PFSK-1 (cell line): Measurements from ENCODE around the gene TPGS1. TPM values are rescaled to one million over a fixed set of nuclear protein-coding genes. Genes with fewer than 3 reads are reported as not detected.
A peak's percentile ranks its signal among the peaks of the same experiment; 100 is the strongest.

Source experiments
- FOXP2 ChIP-seq: optimal IDR thresholded peaks from 2 replicates; pipeline ENCODE3; 2011; ENCODE audit warnings: borderline replicate concordance, control low read depth, inconsistent platforms; ENCODE audit not compliant: insufficient read depth; ENCODE audit errors: extremely low read length, extremely low read depth
- POLR2AphosphoS5 ChIP-seq: IDR thresholded peaks from 2 replicates; pipeline ENCODE4 v1.6.1; 2012; ENCODE audit warnings: low read depth, mild to moderate bottlenecking, control low read depth, low read length, moderate library complexity
- SIN3A ChIP-seq: IDR thresholded peaks from 2 replicates; pipeline ENCODE4 v1.6.1; 2012; ENCODE audit warnings: mild to moderate bottlenecking, low read length, moderate library complexity, borderline replicate concordance; ENCODE audit not compliant: insufficient read depth
- TAF1 ChIP-seq: IDR thresholded peaks from 2 replicates; pipeline ENCODE4 v1.6.1; 2012; ENCODE audit warnings: low read length, control low read depth, borderline replicate concordance; ENCODE audit not compliant: insufficient read depth
- polyA plus RNA-seq: library from polyadenylated mRNA; unstranded; fragments of >200 nt; gene quantifications from one replicate; pipeline ENCODE4 v1.2.1, GENCODE V29; 2012; ENCODE audit warnings: low read depth, missing spikeins; ENCODE audit not compliant: insufficient read length
- TF ChIP-seq, protein P1 (sequence below), 2 experiments: IDR thresholded peaks; 2 replicates each; pipeline versions ENCODE4 v1.6.1 to v1.8.0; 2011 to 2012; ENCODE audit warnings: low read depth in 2 of 2, low read length in 2 of 2, control low read depth in 1 of 2, inconsistent platforms in 1 of 2, mild to moderate bottlenecking in 1 of 2, moderate library complexity in 1 of 2; ENCODE audit not compliant: insufficient read depth in 1 of 2

Gene TPGS1
- polyA plus RNA-seq: 45.6 TPM

DNA sequence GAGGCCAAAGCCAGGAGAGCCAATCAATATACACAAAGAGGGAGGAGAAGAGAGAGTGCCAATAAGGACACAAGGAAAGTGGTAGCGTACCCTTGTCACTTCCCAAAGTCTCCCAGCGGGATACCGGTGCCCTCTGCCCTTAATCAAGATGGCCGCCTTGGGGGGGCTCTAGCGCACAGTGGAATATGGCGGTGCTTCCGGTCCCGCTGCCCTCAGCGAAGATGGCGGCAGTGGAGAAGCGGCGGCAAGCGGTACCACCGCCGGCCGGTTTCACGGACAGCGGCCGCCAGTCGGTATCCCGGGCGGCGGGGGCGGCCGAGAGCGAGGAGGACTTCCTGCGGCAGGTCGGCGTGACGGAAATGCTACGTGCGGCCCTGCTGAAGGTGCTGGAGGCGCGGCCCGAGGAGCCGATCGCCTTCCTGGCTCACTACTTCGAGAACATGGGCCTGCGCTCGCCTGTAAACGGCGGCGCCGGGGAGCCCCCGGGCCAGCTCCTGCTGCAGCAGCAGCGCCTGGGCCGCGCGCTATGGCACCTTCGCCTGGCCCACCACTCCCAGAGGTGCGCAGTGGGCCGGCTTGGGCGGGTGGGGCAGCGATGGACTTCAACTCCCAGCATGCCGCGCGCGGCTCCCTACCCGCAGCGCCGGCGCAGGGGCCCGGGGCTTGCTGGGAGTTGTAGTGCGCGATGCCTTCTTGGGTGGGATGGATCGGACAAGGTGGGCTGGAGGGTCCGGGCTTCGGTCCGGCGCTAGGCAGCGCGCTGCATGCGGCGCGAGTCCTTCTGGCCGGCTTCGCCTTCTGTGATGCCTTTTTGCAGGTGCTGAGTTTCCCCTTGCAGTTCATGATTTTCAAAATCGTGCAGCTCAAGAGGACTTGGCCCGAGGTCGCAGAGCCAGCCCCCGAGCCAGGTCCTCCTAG, at the start of gene TPGS1:
TPGS1 (plus strand) TSS at position 212 of the 918 bp plus-strand sequence; CDS start at position 222, 10 bp downstream.
- peak; percentile 26 for TF ChIP-seq POLR2AphosphoS5
- TF ChIP-seq TAF1: peak; percentile 92; the same call in 1 of the 2 replicates
- TF ChIP-seq, protein P1, sequence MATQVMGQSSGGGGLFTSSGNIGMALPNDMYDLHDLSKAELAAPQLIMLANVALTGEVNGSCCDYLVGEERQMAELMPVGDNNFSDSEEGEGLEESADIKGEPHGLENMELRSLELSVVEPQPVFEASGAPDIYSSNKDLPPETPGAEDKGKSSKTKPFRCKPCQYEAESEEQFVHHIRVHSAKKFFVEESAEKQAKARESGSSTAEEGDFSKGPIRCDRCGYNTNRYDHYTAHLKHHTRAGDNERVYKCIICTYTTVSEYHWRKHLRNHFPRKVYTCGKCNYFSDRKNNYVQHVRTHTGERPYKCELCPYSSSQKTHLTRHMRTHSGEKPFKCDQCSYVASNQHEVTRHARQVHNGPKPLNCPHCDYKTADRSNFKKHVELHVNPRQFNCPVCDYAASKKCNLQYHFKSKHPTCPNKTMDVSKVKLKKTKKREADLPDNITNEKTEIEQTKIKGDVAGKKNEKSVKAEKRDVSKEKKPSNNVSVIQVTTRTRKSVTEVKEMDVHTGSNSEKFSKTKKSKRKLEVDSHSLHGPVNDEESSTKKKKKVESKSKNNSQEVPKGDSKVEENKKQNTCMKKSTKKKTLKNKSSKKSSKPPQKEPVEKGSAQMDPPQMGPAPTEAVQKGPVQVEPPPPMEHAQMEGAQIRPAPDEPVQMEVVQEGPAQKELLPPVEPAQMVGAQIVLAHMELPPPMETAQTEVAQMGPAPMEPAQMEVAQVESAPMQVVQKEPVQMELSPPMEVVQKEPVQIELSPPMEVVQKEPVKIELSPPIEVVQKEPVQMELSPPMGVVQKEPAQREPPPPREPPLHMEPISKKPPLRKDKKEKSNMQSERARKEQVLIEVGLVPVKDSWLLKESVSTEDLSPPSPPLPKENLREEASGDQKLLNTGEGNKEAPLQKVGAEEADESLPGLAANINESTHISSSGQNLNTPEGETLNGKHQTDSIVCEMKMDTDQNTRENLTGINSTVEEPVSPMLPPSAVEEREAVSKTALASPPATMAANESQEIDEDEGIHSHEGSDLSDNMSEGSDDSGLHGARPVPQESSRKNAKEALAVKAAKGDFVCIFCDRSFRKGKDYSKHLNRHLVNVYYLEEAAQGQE (IDR thresholded peaks at IDR 0.05; ENCODE audit: insufficient read depth in 1 of 2, low read depth in 2 of 2, low read length in 2 of 2): 0 out of 4 replicates have a peak, but pooled peaks of 1 of the 2 experiments have one; percentile 54
- peak; percentile 52 for TF ChIP-seq FOXP2
- TF ChIP-seq SIN3A: no peak

DNA sequence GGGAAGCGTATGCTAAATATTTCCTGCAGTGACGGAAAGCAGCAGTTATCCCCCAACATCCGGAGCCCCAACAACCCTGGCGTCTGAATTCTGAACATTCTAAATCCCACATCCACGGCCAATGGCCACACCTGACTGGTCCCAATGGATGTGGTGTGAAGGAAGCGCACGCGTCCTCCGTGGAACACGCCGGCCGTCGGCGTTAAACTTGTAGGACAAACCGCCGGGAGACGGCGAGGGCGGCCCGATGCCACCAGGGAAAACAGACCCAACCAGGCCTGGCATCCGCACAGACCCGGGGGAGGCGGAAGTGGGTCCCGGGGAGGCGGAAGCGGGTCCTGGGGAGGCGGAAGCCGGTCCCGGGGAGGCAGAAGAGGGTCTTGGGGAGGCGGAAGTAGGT, 49.7 kb upstream of the TPGS1 start:
- TF ChIP-seq POLR2AphosphoS5 (no peak), SIN3A (no peak), FOXP2 (no peak), TAF1 (no peak)
- TF ChIP-seq, protein P1 (IDR thresholded peaks at IDR 0.05; ENCODE audit: insufficient read depth in 1 of 2, low read depth in 2 of 2, low read length in 2 of 2): no peak

- TF ChIP-seq, protein P1 (IDR thresholded peaks at IDR 0.05; ENCODE audit: insufficient read depth in 1 of 2, low read depth in 2 of 2, low read length in 2 of 2): no peak
- TF ChIP-seq SIN3A: no peak
- no peak for TF ChIP-seq FOXP2
- no peak for TF ChIP-seq POLR2AphosphoS5
- TF ChIP-seq TAF1: no peak
Measured at GRCh38 chr19:458091-459042, 48.9 kb upstream of the TPGS1 start.

DNA sequence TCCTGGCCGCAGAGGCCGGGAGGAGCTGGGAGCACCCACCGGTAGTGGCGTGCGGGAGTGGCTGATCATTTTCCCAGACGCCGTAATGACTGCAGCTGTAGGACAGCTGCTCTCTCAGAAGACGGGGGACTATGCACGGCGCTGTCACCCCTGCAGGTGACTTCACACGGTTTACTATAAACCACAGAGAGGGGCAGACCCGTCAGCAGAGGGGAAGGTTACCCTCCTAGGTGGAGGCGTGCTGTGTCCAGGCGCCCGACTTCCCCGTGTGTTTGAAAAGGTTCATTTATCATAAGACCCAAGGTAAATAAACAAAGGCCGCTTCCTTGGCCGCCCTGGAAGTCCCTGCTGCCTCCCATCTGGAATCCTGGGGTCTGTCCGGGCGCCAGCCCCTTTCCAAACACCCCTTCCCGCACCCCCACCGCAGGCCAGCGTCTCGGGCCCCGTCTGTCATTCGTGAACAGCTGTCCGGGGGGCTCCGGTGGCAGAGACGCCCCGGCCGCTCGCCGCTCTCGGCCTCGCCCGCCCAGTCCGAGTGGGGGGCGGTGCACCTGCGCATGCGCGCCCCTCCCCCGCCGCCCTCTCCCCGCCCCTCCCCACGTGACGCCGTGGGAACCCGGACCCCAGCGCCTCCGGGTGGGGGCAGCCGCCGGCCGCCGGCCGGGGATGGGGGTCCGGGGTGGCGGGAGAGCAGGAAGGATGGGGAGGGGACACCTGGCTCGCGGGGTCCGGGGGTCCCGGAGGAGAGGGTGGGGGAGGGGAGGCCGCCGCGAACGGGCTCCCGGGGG, 47.4 kb upstream of the TPGS1 start:
- TF ChIP-seq SIN3A: no peak
- TF ChIP-seq FOXP2: peak; percentile 67
- TF ChIP-seq, protein P1 (IDR thresholded peaks at IDR 0.05; ENCODE audit: insufficient read depth in 1 of 2, low read depth in 2 of 2, low read length in 2 of 2): no peak
- TF ChIP-seq POLR2AphosphoS5: peak; percentile 24; the same call in 1 of the 2 replicates
- no peak for TF ChIP-seq TAF1
